Body of pancreas (tissue), 4 donors: ENCODE measurements around the gene GARIN5B. TPM values are rescaled to one million over a fixed set of nuclear protein-coding genes. Genes with fewer than 3 reads are reported as not detected.

Experiments
- ATAC-seq: fragments of 150-250 bp; one replicate; pipeline ENCODE4 v1.9.1; 2016
- DNase-seq, 4 donors: peaks; one replicate each; pipeline ENCODE4 v3.0.0-alpha.2; 2019
- H3K27ac ChIP-seq, 4 donors: fragments of 200-600 bp; sonication (generic); 1 replicate in 3 of 4; 2 replicates in 1 of 4; pipeline versions ENCODE4 v1.5.1 to v1.6.1; 2016 to 2019; ENCODE audit warnings: mild to moderate bottlenecking in 1 of 4, mixed read lengths in 1 of 4, moderate library complexity in 1 of 4
- H3K27me3 ChIP-seq, 2 donors: fragments of 200-600 bp; sonication (generic); one replicate each; pipeline ENCODE4 v1.6.0; 2016; ENCODE audit warnings: mild to moderate bottlenecking in 1 of 2
- H3K36me3 ChIP-seq, 2 donors: fragments of 200-600 bp; sonication (generic); replicated peaks in 1 of 2; 2 replicates each; pipeline ENCODE4 v1.5.1; 2016; ENCODE audit warnings: low read depth in 2 of 2; ENCODE audit not compliant: insufficient read depth in 1 of 2
- H3K4me1 ChIP-seq: fragments of 200-600 bp; sonication (generic); one replicate; pipeline ENCODE4 v1.6.0; 2016
- H3K4me3 ChIP-seq, 2 donors: fragments of 200-600 bp; sonication (generic); 1 replicate in 1 of 2; 2 replicates in 1 of 2; pipeline ENCODE4 v1.5.1; 2016 to 2019
- H3K9me3 ChIP-seq, 3 donors: fragments of 200-600 bp; sonication (generic); 1 replicate in 2 of 3; 2 replicates in 1 of 3; pipeline ENCODE4 v1.5.1; 2016
- POLR2A ChIP-seq, 3 donors: fragments of 450-650 bp; IDR thresholded peaks; one replicate each; pipeline ENCODE4 v1.6.1; 2016; ENCODE audit warnings: antibody characterized with exemption in 3 of 3, mild to moderate bottlenecking in 2 of 3
- WGBS, 2 donors: methylation state at CpG; one replicate each; pipeline ENCODE4 v1.1.5; 2017; 5-methylcytosine and 5-hydroxymethylcytosine counted together
- intact Hi-C: fragments of 100-400 bp; cut with DNase I; formaldehyde crosslinking; loops from one replicate; pipeline ENCODE4 v1.15.1; 2023
- total RNA-seq, 2 donors: library from RNA; depleted of rRNA; stranded (reverse); fragments of >200 nt; gene quantifications; one replicate each; pipeline ENCODE4 v1.1.0, GENCODE V29; 2016
- TF ChIP-seq, protein P1 (sequence below), 7 experiments: fragments of 450-650 bp in 4 of 7; fragments of 200-600 bp in 3 of 7; sonication (generic) in 3 of 7; IDR thresholded peaks; one replicate each; pipeline ENCODE4 v1.5.1; 2016 to 2019; ENCODE audit warnings: antibody characterized with exemption in 7 of 7

GARIN5B gene
- total RNA-seq, 2 donors from 2014 or later = not detected

DNA sequence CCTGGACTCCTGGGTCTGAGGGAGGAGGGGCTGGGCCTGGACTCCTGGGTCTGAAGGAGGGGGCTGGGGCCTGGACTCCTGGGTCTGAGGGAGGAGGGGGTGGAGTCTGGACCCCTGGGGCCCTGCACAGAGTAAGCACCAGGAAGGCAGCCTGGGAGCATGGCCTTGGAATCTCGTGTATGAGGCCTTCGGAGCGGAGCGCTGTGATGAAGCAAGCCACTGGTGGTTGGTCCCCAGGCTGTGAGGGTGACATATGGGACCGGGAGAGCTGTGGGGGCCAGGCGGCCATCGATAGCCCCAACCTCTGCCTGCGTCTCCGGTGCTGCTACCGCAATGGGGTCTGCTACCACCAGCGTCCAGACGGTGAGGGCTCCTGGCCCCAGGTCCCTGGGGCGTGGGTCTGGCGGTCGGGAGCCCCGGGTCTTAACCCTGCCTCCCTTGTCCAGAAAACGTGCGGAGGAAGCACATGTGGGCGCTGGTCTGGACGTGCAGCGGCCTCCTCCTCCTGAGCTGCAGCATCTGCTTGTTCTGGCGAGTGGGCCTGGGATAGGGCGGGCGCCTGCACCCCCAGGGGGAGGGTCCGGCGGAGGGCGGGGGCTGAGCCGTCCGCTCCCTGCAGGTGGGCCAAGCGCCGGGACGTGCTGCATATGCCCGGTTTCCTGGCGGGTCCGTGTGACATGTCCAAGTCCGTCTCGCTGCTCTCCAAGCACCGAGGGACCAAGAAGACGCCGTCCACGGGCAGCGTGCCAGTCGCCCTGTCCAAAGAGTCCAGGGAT lies 14.5 kb upstream of the GARIN5B start:
- WGBS, 2 donors = 27 to 29% methylated on average over 17 to 43 of the region's 43 CpGs
- peaks cover 0 to 14% of the 10 kb centered on the region in 2 donors for H3K27me3 ChIP-seq
- peaks cover 22% of the 10 kb centered on the region for H3K4me1 ChIP-seq
- DNase-seq (no peak), ATAC-seq (no peak)
- no peaks in the 10 kb centered on the region for H3K9me3 ChIP-seq
- no peak overlapping the region for H3K4me3 ChIP-seq
- no peaks in the 10 kb centered on the region for H3K36me3 ChIP-seq
- intact Hi-C loops = no loop called here
- no peak overlapping the region for H3K27ac ChIP-seq
- TF ChIP-seq POLR2A (IDR thresholded peaks at IDR 0.05) = no peak
- TF ChIP-seq, protein P1, sequence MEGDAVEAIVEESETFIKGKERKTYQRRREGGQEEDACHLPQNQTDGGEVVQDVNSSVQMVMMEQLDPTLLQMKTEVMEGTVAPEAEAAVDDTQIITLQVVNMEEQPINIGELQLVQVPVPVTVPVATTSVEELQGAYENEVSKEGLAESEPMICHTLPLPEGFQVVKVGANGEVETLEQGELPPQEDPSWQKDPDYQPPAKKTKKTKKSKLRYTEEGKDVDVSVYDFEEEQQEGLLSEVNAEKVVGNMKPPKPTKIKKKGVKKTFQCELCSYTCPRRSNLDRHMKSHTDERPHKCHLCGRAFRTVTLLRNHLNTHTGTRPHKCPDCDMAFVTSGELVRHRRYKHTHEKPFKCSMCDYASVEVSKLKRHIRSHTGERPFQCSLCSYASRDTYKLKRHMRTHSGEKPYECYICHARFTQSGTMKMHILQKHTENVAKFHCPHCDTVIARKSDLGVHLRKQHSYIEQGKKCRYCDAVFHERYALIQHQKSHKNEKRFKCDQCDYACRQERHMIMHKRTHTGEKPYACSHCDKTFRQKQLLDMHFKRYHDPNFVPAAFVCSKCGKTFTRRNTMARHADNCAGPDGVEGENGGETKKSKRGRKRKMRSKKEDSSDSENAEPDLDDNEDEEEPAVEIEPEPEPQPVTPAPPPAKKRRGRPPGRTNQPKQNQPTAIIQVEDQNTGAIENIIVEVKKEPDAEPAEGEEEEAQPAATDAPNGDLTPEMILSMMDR (IDR thresholded peaks at IDR 0.05) = no peak

DNA sequence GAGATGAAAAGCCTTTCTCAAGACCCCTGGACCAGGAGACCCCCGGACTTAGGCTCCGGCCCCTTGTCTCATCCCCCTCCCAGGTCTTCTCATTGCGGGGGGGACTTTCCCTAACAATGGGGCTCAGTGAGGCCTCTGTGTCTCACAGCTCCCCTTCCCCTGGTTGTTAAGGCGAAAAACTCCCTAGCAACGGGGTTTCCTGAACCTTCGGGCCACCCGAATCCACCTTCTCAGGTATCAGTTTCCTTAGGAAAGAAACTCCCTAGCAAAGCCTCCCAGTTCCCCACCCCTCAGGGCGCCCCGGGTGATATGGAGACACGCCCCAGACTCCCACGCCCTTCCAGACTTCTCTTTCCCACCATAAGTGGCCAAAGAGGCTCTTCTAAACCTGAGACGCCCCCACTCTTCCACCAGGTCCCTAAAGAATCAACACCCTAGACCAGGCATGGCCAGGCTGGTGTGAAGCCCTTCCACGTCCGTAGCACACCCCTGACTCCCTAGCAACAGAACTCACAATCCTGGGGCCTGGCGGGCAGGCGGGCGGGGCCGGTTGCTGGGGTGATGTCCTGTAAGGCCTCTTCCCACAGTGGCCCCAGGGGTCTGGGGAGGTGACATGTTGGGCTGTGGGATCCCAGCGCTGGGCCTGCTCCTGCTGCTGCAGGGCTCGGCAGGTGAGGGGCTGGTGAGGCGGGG lies 13.3 kb upstream of the GARIN5B start, which contains the start of gene TMEM190:
Gene TMEM190, plus strand, starts transcription at position 586 of the 693 bp plus-strand sequence. Its CDS starts 28 bp downstream, at position 614.
- H3K36me3 ChIP-seq = no peaks in the 10 kb centered on the region
- peaks cover 14% of the 10 kb centered on the region for H3K4me1 ChIP-seq
- WGBS, 2 donors = 16 to 17% methylated on average over 11 to 16 of the region's 21 CpGs
- ATAC-seq (no peak), DNase-seq (no peak)
- H3K9me3 ChIP-seq = no peaks in the 10 kb centered on the region
- H3K4me3 ChIP-seq = no peak within 1 kb of the TSS
- intact Hi-C loops = no loop called here
- H3K27me3 ChIP-seq = peaks cover 0 to 19% of the 10 kb centered on the region in 2 donors
- no peak within 1 kb of the TSS for H3K27ac ChIP-seq
- TF ChIP-seq, protein P1 (IDR thresholded peaks at IDR 0.05) = no peak
- no peak for TF ChIP-seq POLR2A (IDR thresholded peaks at IDR 0.05)

DNA sequence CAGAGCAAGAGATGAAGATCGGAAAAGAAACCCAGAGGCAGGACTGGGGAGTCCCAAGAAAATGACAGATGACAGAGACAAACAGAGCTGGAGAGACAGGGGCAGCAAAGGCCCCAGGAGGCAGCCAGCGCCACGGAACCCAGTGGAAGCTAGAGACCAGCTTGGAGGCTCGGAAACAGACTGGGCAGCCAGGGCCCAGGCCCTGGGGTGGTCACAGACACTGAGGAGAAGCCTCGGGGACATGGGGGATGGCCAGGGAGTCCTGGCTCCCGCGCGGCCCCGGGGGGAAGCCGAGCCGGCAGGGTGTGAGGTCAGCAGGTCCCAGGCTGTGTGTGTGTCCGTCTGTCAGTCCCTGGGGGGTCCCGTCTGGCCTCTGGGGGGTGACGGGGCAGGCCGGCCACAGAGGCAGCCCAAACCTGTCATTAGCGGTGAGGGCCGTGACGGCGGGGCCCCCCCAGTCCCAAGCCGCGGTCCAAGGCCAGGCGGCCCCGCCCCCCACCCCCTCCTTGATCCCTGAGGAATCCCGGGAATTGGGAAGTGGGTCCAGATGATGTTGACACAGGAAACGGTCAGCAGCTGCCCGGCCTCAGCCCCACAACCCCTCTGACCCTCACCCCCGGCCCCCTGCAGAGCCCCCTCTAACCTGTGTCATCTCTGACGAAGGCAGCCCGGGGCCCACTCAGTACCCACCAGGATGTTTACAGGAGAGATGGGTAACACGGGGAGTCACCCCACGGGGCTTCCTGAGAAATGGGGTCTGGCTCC lies 11.1 kb upstream of the GARIN5B start:
- Histone ChIP-seq H3K27ac (no peak overlapping the region), H3K9me3 (no peaks in the 10 kb centered on the region), H3K4me1 (peaks cover 22% of the 10 kb centered on the region), H3K36me3 (no peaks in the 10 kb centered on the region), H3K4me3 (no peak overlapping the region), H3K27me3 (peaks cover 0 to 28% of the 10 kb centered on the region in 2 donors)
- TF ChIP-seq, protein P1 (IDR thresholded peaks at IDR 0.05) = no peak
- no peak for TF ChIP-seq POLR2A (IDR thresholded peaks at IDR 0.05)
- intact Hi-C loops = no loop called here
- DNase-seq = no peak
- peak; percentile 39 for ATAC-seq
- WGBS, 2 donors = 8 to 17% methylated on average over 5 to 23 of the region's 31 CpGs

GRCh38 chr19:55373306-55373992 lies 10.4 kb upstream of the GARIN5B start:
- TF ChIP-seq, protein P1 (IDR thresholded peaks at IDR 0.05) = no peak
- TF ChIP-seq POLR2A (IDR thresholded peaks at IDR 0.05) = no peak
- intact Hi-C loops = no loop called here
- DNase-seq (no peak), ATAC-seq (peak; percentile 8)
- H3K27ac ChIP-seq = no peak overlapping the region
- peaks cover 29% of the 10 kb centered on the region for H3K4me1 ChIP-seq
- WGBS, 2 donors = 28 to 41% methylated on average over 6 to 7 of the region's 9 CpGs
- H3K36me3 ChIP-seq = no peaks in the 10 kb centered on the region
- no peaks in the 10 kb centered on the region for H3K9me3 ChIP-seq
- peaks cover 0 to 33% of the 10 kb centered on the region in 2 donors for H3K27me3 ChIP-seq
- no peak overlapping the region for H3K4me3 ChIP-seq
